Glutamatergic neuron (in vitro differentiated cells): Measurements from ENCODE around the gene RIPK3. TPM values are rescaled to one million over a fixed set of nuclear protein-coding genes. Genes with fewer than 3 reads are reported as not detected.

Experiments
- DNase-seq: peaks from one replicate; pipeline ENCODE4 v3.0.0; 2022
- H3K27ac Mint-ChIP-seq: one replicate; pipeline ENCODE4 v1.8.0; 2020; ENCODE audit warnings: mild to moderate bottlenecking, mixed read lengths, inconsistent platforms; ENCODE audit not compliant: unreplicated experiment
- H3K27me3 Mint-ChIP-seq: one replicate; pipeline ENCODE4 v1.8.0; 2020; ENCODE audit warnings: mild to moderate bottlenecking, moderate library complexity, mixed read lengths, inconsistent platforms; ENCODE audit not compliant: unreplicated experiment
- H3K36me3 Mint-ChIP-seq: one replicate; pipeline ENCODE4 v1.8.0; 2020; ENCODE audit warnings: mild to moderate bottlenecking, mixed read lengths, inconsistent platforms; ENCODE audit not compliant: unreplicated experiment
- H3K4me1 Mint-ChIP-seq: one replicate; pipeline ENCODE4 v1.8.0; 2020; ENCODE audit warnings: mild to moderate bottlenecking, low read depth, mixed read lengths, inconsistent platforms; ENCODE audit not compliant: unreplicated experiment
- H3K4me3 Mint-ChIP-seq: one replicate; pipeline ENCODE4 v1.8.0; 2020; ENCODE audit warnings: mild to moderate bottlenecking, mixed read lengths, inconsistent platforms; ENCODE audit not compliant: unreplicated experiment
- H3K9me3 Mint-ChIP-seq: one replicate; pipeline ENCODE4 v1.8.0; 2020; ENCODE audit warnings: mild to moderate bottlenecking, moderate library complexity, mixed read lengths, inconsistent platforms; ENCODE audit not compliant: unreplicated experiment
- CTCF ChIP-seq: fragments of 200-600 bp; sonication (generic); IDR thresholded peaks from one replicate; pipeline ENCODE4 v1.5.0; 2021; ENCODE audit not compliant: partially characterized antibody, unreplicated experiment
- total RNA-seq: library from RNA; stranded (reverse); fragmentation: NEBNext Ultra II Directional; extraction: Animal tissue kit (Norgen Biotek cat#: 25700); gene quantifications from one replicate; pipeline ENCODE4 v1.2.1, GENCODE V29; 2021; ENCODE audit not compliant: unreplicated experiment

The RIPK3 gene
- total RNA-seq, 1 donor from 2014 or later, result not detected

DNA sequence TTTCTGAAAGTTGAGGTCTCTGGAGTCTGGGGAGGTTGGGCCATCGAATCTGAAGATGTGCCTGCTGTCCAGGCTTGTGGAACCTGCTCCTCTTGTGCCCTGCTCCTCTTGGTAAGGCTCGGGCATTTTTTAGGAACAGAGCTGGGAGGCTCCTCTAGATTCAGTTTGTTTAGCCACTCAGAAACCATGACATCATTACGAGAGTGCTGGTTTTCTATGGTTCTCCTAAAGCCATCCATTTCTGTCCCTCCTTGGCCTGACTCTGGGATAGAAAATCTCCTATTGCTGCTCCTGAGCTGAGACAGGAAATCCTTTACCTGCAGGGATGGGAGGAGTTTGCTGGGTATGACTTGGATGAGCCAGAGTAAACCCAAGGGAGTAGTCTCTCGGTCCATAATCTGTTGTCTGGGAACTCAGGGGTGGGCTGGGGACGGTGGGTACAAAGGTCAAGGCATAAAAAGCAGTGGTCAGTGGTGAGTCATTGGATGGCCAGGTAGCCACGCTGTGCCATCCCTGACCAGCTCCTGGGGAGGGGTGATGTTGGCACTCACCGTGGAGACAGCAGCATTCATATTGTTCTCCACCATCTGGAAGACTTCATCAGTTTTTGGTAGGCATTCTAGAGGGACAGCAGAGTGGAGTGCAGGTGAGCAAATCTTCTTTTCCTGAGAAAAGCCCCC is 2.5 kb downstream of the RIPK3 start:
- peaks cover 1% of the 10 kb centered on the region for H3K36me3 Mint-ChIP-seq
- H3K27me3 Mint-ChIP-seq, result peaks cover 26% of the 10 kb centered on the region
- no peak overlapping the region for H3K27ac Mint-ChIP-seq
- DNase-seq, result no peak
- TF ChIP-seq CTCF, result no peak
- peaks cover 6% of the 10 kb centered on the region for H3K4me1 Mint-ChIP-seq
- peaks cover 3% of the 10 kb centered on the region for H3K9me3 Mint-ChIP-seq
- H3K4me3 Mint-ChIP-seq, result no peak overlapping the region

DNA sequence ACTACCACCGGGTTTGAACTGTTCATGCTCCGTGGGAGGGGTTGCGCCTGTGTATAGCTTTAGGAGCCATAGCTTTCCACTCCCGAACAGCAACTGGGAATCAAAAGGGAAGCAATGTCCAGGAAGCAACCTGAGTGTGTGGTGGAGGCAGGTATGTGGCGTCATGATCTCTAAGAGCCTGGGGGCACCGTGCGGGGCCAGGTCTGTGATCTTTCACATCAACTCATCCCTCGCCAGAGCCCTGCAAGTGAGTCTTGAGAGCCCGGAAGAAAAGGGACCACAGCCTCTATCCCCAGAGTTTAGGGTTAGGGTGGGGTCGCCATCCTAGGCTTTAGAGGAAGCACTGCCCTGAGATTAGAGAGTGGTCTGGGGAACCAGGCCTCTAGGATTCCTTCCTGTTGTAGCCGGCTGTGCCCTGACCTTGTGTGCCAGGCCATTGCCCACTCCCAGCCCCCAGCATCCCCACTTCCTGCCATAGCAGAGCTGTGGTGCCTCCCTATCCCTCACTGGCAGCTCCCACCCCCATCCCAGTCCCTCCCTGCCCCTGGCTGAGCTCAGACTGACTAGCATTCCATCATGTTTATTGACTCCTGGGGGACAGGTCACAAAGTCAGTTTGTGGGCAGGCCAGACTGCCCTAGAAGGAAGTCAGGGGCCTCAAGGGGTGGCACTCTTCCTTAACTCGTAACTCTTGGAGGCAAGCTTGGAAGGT is 4.2 kb downstream of the RIPK3 start:
- no peak for TF ChIP-seq CTCF
- Mint-ChIP-seq H3K36me3 (peaks cover 4% of the 10 kb centered on the region), H3K27ac (no peak overlapping the region), H3K4me3 (peak overlapping the region; percentile 74), H3K9me3 (peaks cover 8% of the 10 kb centered on the region), H3K27me3 (peaks cover 35% of the 10 kb centered on the region), H3K4me1 (peaks cover 10% of the 10 kb centered on the region)
- DNase-seq, result no peak

DNA sequence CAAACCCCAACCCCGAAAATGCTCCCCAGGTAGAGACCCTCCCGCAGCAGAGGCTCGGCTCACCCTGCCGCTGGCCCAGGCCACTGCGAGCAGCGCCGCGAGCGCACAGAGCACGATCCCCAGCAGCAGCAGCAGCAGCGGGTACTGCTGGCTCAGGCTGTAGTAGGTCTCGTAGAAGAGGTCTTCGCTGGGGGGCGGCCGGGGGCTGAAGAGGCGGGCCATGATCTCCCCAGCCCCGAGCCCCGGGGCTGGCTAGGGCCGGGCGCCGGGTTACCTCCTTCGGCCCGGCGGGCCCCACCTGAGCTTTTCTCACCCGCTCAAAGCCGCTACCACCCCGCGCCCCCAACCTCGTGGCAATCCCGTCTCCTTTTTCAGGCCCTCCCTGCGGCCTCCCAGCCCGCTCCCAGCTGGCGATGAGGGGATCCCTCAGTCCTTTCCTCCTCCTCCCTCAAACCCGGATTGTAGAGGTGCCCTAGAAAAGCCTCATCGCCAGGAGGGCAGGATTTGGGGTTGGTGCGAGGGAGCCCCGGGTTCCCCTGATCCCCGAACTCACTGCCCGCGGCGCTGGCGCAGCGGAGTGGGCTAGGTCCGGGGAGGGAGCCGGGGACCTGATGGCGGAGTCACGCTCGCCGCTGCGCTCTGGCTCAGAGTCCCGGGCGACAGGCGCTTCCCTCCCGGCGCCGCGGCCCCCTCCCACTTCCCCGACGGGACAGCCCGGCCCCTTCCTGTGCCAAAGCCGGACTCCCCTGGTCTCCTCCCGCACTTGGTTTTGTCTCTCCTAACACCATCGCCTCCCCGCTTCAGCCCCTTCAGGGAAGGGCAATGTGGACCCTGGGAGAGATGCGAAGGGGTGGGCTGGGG is 5.1 kb downstream of the RIPK3 start, which contains the start of gene ADCY4:
TSS of gene ADCY4 (minus strand) at position 641 of the 861 bp plus-strand sequence. CDS start at position 222, 419 bp downstream.
- peaks cover 38% of the 10 kb centered on the region for H3K27me3 Mint-ChIP-seq
- no peak within 1 kb of the TSS for H3K27ac Mint-ChIP-seq
- peak within 1 kb of the TSS; percentile 82 for H3K4me3 Mint-ChIP-seq
- DNase-seq, result peak; percentile 49
- H3K4me1 Mint-ChIP-seq, result peaks cover 10% of the 10 kb centered on the region
- peaks cover 4% of the 10 kb centered on the region for H3K36me3 Mint-ChIP-seq
- no peak for TF ChIP-seq CTCF
- H3K9me3 Mint-ChIP-seq, result peaks cover 10% of the 10 kb centered on the region

- DNase-seq, result peak; percentile 73
- Mint-ChIP-seq H3K4me1 (peaks cover 10% of the 10 kb centered on the region), H3K27me3 (peaks cover 34% of the 10 kb centered on the region), H3K9me3 (peaks cover 10% of the 10 kb centered on the region), H3K36me3 (peaks cover 4% of the 10 kb centered on the region), H3K4me3 (peak overlapping the region; percentile 84), H3K27ac (peak overlapping the region; percentile 69)
- TF ChIP-seq CTCF, result peak; percentile 82
Measured at GRCh38 chr14:24332268-24332993, 7.4 kb downstream of the RIPK3 start.
